Measurements from ENCODE around the gene AHRR.
"Not testable (repeated sequence)": the region's sequence is repeated elsewhere in the genome, so short reads cannot be mapped to it uniquely, and the experiment has no call there.

AHRR gene

DNA sequence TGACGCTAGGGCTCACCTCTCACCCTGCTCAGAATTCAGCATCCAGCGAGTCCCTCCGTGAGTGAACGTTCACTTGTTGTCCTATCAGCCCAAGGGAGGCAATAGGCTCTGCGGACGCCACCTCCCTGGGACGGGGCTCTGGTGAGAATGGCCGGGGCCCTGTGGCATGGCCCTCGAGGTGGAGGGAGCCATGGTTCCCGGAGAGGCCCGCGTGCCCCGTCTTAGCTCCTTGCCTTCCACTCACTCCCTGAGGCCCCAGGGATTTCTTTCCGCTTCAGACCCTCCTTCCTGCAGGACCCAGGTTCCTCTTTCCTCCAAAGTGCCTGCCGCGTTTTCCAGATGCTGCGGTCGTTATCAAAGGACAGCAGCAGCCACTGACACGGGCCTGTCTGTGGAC, 142.9 kb downstream of the AHRR start:
- DNase-seq, result no peak

DNA sequence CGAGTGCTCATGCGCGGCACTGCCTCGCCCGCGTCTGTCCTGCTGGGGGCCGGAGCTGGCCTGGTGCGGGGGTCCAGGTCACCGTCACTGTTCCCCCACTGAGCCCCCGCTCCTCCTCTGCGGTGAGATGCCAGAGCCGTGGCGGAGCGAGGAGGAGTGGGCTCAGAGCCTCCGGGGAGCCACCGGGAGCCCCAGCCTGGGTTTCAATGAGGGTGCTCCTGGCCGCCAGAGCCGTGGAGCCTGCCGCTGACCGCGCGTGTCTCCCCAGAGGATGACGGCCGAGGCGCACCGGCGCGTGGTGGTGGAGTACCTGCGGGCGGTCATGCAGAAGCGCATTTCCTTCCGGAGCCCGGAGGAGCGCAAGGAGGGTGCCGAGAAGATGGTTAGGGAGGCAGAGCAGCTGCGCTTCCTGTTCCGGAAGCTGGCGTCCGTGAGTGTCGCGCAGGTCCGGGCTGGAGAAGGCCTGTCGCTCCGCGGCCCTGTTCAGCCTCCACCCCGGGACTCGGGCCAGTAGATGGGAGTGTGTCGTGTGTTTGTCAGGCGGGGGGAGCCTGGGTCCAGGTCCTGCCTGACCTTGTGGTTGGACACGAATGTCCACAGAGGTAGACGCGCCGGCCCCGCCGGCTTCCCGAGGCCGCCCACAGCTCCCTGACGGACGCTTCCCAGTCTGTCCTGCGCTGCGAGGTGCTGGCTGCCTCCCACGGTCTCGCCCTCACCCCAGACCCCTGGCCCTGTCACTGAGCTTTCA, 143.5 kb downstream of the AHRR start:
- DNase-seq, result no peak

DNA sequence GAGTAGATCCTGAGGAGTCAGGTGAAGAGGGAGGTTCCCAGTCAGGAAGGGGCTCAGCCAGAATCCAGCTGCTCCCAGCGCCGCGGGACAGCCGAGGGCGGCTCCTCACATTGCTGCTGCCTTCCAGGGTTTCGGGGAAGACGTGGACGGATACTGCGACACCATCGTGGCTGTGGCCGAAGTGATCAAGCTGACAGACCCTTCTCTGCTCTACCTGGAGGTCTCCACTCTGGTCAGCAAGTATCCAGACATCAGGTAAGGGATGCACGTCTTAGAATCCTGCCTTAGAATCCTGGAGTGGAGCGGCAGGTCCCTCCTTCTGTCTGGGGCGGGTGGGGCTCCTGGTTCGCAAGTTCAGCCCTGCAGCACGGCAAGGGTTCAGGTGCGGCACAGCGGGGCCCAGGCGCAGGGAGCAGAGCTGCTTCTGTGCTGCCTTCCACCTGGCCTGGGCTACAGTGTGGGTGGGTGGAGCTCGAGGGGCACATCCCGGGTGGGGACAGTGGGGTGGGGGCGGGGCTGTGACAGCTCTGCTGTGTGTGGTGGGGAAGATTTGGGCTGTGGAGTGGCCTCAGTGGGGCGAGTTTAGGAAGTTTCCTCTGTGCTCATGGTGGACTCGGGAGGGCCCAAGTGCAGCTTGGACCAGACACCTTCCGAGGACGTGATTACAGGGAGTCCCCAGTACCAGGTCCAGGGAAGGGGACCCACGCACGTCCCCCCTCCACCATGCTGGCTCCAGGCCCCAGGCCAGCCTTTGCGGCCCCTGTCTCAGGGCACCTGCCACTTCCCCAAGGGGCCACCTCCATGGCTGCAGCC, 144.3 kb downstream of the AHRR start:
- no peak for DNase-seq

DNA sequence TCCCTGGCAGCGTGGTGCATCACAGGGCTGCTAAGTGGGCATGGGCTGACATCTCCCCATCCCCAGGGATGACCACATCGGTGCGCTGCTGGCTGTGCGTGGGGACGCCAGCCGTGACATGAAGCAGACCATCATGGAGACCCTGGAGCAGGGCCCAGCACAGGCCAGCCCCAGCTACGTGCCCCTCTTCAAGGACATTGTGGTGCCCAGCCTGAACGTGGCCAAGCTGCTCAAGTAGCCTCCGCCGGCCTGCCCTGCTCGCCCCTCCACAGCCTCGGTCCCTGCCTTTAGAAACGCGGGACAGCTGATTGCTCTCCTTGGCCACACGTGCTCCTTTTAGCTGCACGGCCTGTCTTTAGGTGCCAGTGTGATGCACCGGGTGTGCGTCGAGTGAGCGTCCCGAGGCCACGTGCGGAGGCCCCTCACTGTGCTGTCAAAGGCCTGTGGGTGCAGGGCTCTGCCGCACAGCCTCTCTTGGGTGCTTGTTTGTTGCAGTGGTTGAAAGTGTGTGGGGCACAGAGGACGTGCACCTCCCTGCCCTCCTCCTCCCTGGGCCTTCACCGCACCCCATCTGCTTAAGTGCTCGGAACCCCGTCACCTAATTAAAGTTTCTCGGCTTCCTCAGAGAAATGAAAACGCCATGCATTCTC, 145.3 kb downstream of the AHRR start:
- DNase-seq, result no peak

DNA sequence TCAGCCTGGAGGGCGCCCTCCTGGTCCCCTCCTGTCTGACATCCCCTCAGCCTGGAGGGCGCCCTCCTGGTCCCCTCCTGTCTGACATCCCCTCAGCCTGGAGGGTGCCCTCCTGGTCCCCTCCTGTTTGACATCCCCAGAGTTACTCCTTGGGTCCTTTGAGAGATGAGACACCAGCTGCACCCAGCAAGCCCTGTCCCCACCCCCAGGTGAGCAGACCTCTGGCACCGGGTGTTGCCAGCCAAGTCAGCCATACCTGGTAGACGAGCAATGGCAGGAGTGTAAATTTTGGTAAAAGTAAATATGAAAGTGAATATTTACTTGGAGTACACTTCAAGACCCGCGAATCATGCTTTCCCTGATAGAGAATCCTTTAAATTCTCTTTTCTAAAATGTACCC, 146.9 kb downstream of the AHRR start:
- DNase-seq, result no peak

- DNase-seq, result no peak
These were observed 148.4 kb downstream of the AHRR start for GRCh38 chr5:469752-470483.

- DNase-seq, result no peak
These were observed 149.6 kb downstream of the AHRR start for GRCh38 chr5:470961-471749.

GRCh38 chr5:471750-472058, 150.2 kb downstream of the AHRR start:
- no peak for DNase-seq

GRCh38 chr5:472076-472655, 150.7 kb downstream of the AHRR start:
- DNase-seq, result no peak

DNA sequence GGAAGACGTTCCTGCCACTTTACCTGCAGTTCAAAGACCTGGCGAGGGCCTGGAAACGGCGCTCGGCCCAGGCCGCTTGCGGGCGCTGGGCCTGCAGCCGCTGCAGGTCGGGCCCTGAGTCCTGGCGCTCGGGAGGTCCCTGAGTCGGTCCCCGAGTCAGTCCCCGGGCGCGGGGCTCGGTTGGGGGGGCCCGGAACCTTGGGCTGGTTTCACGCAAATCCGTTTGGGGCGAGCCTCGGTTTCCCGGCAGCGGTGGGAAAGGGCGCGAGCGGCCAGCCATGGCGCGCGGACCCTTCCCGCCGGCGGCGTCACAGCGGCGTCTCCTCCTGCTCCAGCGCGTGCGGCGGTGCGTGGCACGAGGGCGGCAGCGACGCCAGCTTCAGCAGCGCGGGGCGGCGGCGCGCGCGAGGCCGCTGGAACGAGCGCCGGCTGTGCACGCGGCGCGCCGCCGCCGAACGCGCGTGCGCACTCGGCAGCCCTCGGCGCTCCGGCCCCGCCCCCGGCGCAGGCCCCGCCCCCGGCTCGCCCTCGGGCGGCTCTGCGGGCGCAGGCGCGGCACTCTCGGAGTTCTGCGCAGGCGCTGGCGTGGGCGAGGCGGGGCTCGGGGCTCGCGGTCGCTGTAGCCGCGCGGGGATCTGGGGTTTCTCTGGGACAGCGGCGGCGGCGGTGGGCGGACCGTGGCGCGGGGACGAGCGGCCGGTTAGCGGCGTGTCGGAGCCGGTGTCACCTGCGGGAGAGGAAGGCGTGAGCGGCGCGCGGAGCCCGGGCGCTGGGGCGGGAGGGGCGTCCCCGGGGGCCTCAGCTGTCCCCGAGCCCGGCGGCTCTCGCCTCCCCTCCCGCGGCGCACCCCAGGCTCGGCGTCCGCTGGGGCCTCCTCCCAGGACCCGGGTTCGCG, 151.4 kb downstream of the AHRR start:
- DNase-seq, result peak; percentile 85

DNA sequence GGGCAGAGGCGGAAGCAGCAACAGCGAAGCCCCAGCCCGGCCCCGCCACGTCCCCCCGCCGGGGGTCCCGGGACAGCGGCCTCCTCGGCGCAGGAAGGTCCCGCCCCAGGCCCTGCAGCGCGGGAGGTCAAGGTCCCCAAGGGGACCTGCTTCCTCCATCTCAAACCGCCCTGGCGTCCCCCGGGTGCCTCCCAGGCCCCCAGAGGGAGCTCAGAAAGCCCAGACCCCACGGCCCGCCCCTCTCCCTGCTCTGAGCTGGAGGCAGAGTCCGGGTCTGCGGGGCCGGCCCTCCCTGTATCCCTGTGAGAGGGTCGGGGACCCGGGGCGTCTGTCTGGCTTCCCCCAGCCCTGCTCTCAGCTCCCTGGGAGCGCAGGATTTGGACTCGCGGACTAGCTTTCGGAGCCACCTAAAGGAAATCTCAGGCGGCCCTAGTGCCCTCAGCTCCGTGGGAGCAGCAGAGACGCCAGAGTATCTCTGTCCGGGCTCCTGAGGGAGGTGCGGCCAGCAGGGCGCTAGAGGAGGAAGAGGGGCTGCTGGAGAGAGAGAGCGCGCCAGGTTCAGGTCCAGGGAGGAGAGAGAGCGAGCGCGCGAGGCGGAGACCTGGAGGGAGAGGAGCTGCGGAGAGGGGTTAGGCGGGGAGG, 152.2 kb downstream of the AHRR start:
- peak; percentile 13 for DNase-seq

DNA sequence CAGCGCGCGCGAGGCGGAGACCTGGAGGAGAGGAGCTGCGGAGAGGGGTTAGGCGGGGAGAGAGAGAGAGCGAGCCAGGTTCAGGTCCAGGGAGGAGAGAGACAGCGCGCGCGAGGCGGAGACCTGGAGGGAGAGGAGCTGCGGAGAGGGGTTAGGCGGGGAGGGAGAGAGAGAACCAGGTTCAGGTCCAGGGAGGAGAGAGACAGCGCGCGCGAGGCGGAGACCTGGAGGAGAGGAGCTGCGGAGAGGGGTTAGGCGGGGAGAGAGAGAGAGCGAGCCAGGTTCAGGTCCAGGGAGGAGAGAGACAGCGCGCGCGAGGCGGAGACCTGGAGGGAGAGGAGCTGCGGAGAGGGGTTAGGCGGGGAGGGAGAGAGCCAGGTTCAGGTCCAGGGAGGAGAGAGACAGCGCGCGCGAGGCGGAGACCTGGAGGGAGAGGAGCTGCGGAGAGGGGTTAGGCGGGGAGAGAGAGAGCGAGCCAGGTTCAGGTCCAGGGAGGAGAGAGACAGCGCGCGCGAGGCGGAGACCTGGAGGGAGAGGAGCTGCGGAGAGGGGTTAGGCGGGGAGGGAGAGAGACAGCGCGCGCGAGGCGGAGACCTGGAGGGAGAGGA, 152.8 kb downstream of the AHRR start:
- not testable (repeated sequence) for DNase-seq

GRCh38 chr5:474840-475661, 153.5 kb downstream of the AHRR start:
- DNase-seq, result no peak

DNA sequence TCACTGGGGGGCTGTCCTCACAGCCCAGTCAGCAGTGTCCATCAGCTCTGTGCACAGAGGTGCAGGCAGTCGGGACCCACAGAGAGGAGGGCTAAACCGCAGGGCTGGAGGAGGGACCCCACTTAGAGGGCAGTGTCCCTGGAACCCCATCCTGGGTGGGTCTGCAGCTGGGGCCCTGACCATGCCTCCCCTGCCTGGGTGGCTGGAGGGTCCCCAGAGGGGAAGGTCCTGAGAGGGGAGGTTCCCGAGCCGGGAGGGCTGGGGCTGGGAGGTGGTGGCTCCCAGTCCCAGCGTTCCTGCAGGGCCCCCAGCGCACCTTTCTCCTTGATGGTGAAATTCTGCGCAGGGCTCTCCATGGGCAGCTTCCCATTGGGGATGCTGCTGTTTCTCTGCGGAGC, 154.2 kb downstream of the AHRR start:
- no peak for DNase-seq

DNA sequence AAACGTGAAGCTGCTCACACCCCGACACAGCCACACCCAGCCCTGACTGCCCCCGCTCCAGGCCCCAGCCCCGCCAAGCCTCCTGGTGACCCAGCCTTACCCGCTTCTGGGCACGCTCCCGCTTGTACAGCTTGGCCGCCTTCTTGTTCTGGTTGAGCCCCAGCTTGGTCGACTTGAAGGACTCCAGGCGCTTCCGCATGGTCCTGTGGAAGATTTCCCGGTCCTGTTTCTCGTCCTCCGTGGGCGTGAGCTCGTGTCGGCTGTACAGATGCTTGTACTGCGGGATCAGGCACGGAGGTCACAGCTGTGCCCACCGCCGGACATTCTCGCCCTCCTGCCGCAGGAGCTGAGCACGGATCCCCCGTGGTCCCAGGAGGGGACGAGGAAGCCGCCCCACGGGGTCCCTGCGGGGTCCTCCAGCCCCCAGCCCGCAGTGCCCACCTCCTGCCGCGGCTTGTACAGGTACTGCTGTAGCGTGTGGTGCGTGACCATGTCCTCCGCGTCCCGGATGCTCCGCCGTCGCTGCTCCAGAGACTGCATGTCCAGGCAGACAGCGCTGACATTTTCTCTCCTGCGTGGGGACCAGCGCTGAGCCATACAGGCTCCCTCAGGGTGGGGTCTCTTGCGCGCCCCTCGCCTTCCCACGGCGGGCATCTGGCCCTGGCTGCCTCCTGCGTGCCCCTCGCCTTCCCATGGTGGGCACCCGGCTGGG, 154.7 kb downstream of the AHRR start:
- DNase-seq, result no peak

- no peak for DNase-seq
These were observed 155.3 kb downstream of the AHRR start for GRCh38 chr5:476814-477175.

DNA sequence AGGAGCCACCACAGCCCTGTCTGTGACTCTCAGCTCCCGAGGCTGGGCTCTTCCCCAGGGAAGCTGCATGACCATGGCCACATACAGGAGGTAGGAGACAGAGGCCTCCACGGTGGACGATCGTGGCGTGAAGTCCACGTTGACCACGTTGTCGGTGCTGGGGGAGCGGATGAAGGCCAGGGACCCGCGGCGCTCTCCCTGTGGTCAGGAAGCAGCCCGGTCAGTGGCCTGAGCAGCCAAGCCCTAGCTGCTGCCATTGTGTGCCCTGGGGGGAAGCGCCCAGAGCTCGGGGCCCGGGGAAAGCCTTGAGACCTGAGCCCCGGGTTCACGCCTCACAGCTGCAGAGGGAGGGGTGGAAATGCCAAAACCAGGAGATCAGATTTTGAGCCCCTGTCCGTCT, 155.7 kb downstream of the AHRR start:
- no peak for DNase-seq

DNA sequence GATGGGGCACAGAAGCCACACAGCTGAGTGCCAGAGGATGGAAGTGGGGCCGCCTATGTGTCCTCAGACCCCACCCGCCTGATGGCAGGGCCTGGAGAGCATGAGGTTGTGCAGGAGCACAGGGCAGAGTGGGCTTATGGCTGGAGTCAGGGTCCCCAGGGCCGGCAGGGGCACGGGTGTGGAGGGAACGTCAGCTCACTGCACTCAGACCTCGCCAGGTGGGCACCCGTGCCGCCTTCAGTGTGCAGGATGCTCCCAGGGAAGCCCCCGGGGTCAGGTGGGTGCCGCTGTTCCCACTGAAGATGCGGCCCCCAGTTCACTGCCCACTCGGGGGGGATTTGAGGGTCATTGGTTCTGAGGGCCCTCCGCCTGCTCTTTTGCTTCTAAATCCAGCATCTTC, 156.4 kb downstream of the AHRR start:
- DNase-seq, result no peak
